Pancreas (tissue), 10 donors: ENCODE data around the gene GET4. TPM values are rescaled to one million over a fixed set of nuclear protein-coding genes. Genes with fewer than 3 reads are reported as not detected.

ENCODE experiments used
- ATAC-seq, 4 donors: fragments of 200-7000 bp; cut with Tn5 transposase; one replicate each; pipeline versions ENCODE4 v1.8.0 to v1.9.1; 2020; ENCODE audit warnings: mild to moderate bottlenecking in 4 of 4, moderate library complexity in 4 of 4
- DNase-seq, 6 donors: peaks; one replicate each; pipeline ENCODE4 v3.0.0-alpha.2; 2020
- FAIRE-seq: peaks from 2 replicates; lab custom pipeline; 2012; peaks lifted over from hg19 to GRCh38; lab: Jason Lieb, UNC
- H3K27ac ChIP-seq, 4 donors: fragments of 200-600 bp; sonication (generic); 1 replicate in 3 of 4; 2 replicates in 1 of 4; pipeline versions ENCODE4 v1.5.0 to v1.8.0; 2020
- H3K27me3 ChIP-seq, 4 donors: fragments of 200-600 bp; one replicate each; pipeline ENCODE4 v1.8.0; 2021
- H3K36me3 ChIP-seq, 3 donors: fragments of 200-600 bp; sonication (generic) in 1 of 3; one replicate each; pipeline versions ENCODE4 v1.5.0 to v1.8.0; 2020 to 2021
- H3K4me1 ChIP-seq, 3 donors: fragments of 200-600 bp; one replicate each; pipeline ENCODE4 v1.8.0; 2021
- H3K4me3 ChIP-seq, 4 donors: fragments of 200-600 bp; sonication (generic) in 2 of 4; one replicate each; pipeline versions ENCODE4 v1.5.0 to v1.8.0; 2020 to 2021
- H3K9me3 ChIP-seq, 4 donors: fragments of 200-600 bp; one replicate each; pipeline ENCODE4 v1.8.0; 2021
- WGBS, 2 donors: extraction: QIAGEN DNeasy Blood & Tissue Kit; methylation state at CpG; one replicate each; pipeline ENCODE4 v1.1.7; 2013; 5-methylcytosine and 5-hydroxymethylcytosine counted together
- intact Hi-C, 3 donors: fragments of 100-400 bp; cut with DNase I; formaldehyde crosslinking; loops; one replicate each; pipeline versions ENCODE4 v1.11.1 to v1.14.2; 2022
- polyA plus RNA-seq, 2 donors: library from polyadenylated mRNA; stranded (reverse); fragments of 200-250 nt; gene quantifications; one replicate each; pipeline ENCODE4 v1.2.3, GENCODE V29; 2013
- total RNA-seq, 6 donors: library from RNA; stranded (reverse); fragmentation: NEBNext Ultra II Directional in 4 of 6; extraction: Animal tissue kit (Norgen Biotek cat#: 25700) in 4 of 6; gene quantifications; one replicate each; pipeline versions ENCODE4 v1.2.1 to v1.2.4, GENCODE V29; 2021 to 2023
- TF ChIP-seq, protein P1 (sequence below), 4 donors: fragments of 200-600 bp; sonication (generic) in 3 of 4; IDR thresholded peaks; one replicate each; pipeline versions ENCODE4 v1.5.0 to v1.8.0; 2021; ENCODE audit warnings: antibody characterized with exemption in 4 of 4
- donor health status: healthy with polysubstance abuse.
- donor health status: DM: no; HTN: no; CAD: no; lungs with moderate emphysema.
- donor health status: DM: no; HTN: no; CAD: no.
- donor health status: control.
- donor health status: control.
- donor health status: Bipolar disorder and iron deficiency.
- donor health status: DM: yes; HTN: yes; CAD: no.
- donor health status: DM: no; HTN: no; CAD: no.
- donor health status: DM: no; HTN: no; CAD: no.
- donor health status: DM: yes; HTN: yes; CAD: no.

The GET4 gene
- total RNA-seq (10 to 100 TPM; 13.1 to 23.8 (median 19.9) TPM), polyA plus RNA-seq (10 to 100 TPM; 52.6 to 94.5 TPM)

- intact Hi-C loops = no loop called here
- FAIRE-seq = no peak
- peak; percentile 68 to 81 (median 80) for ATAC-seq
Observed at GRCh38 chr7:876077-876971, at the start of gene GET4. Gene GET4 (plus strand): TSS chr7:876554. CDS start chr7:876646, 92 bp downstream.

GRCh38 chr7:828793-829561 lies 47.4 kb upstream of the GET4 start:
- peak in 1 of 6 donors; percentile 31 for DNase-seq
- no peak for FAIRE-seq
- H3K9me3 ChIP-seq = no peaks in the 10 kb centered on the region
- H3K4me1 ChIP-seq = peaks cover 20 to 32% (median 27%) of the 10 kb centered on the region in 3 donors
- no peaks in the 10 kb centered on the region for H3K36me3 ChIP-seq
- H3K4me3 ChIP-seq = no peak overlapping the region
- intact Hi-C loops = no loop called here
- no peak overlapping the region for H3K27ac ChIP-seq
- H3K27me3 ChIP-seq = no peaks in the 10 kb centered on the region
- ATAC-seq = no peak
- TF ChIP-seq, protein P1, sequence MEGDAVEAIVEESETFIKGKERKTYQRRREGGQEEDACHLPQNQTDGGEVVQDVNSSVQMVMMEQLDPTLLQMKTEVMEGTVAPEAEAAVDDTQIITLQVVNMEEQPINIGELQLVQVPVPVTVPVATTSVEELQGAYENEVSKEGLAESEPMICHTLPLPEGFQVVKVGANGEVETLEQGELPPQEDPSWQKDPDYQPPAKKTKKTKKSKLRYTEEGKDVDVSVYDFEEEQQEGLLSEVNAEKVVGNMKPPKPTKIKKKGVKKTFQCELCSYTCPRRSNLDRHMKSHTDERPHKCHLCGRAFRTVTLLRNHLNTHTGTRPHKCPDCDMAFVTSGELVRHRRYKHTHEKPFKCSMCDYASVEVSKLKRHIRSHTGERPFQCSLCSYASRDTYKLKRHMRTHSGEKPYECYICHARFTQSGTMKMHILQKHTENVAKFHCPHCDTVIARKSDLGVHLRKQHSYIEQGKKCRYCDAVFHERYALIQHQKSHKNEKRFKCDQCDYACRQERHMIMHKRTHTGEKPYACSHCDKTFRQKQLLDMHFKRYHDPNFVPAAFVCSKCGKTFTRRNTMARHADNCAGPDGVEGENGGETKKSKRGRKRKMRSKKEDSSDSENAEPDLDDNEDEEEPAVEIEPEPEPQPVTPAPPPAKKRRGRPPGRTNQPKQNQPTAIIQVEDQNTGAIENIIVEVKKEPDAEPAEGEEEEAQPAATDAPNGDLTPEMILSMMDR (IDR thresholded peaks at IDR 0.05) = no peak
- 91% methylated on average over 14 of the region's 14 CpGs for WGBS, 2 donors

More at GRCh38 chr7:876077-876971, at the start of gene GET4:
- Histone ChIP-seq H3K4me3 (peak within 1 kb of the TSS; percentile 71 to 82 (median 78)), H3K9me3 (no peaks in the 10 kb centered on the region), H3K36me3 (peaks cover 0 to 9% (median 2%) of the 10 kb centered on the region in 3 donors), H3K27ac (peak within 1 kb of the TSS; percentile 80 to 88 (median 83)), H3K27me3 (no peaks in the 10 kb centered on the region), H3K4me1 (peaks cover 19 to 39% (median 29%) of the 10 kb centered on the region in 3 donors)
- WGBS, 2 donors = 0 to 1% methylated on average over 57 to 129 of the region's 129 CpGs
- peak; percentile 96 to 100 (median 99) for DNase-seq
- TF ChIP-seq, protein P1 (IDR thresholded peaks at IDR 0.05) = no peak

- TF ChIP-seq, protein P1 (IDR thresholded peaks at IDR 0.05) = no peak
- WGBS, 2 donors = 71 to 73% methylated on average over 12 of the region's 12 CpGs
- intact Hi-C loops = no loop called here
- Histone ChIP-seq H3K27me3 (no peaks in the 10 kb centered on the region), H3K36me3 (no peaks in the 10 kb centered on the region), H3K4me1 (peaks cover 20 to 27% (median 27%) of the 10 kb centered on the region in 3 donors), H3K27ac (peak overlapping the region in 3 of 4 donors; percentile 60 to 93 (median 90)), H3K4me3 (no peak overlapping the region), H3K9me3 (no peaks in the 10 kb centered on the region)
- ATAC-seq (no peak), FAIRE-seq (no peak), DNase-seq (peak in 1 of 6 donors; percentile 19)
Observed at GRCh38 chr7:830069-830468, 46.3 kb upstream of the GET4 start.

- peak overlapping the region in 1 of 4 donors; percentile 9 for H3K4me3 ChIP-seq
Observed at GRCh38 chr7:831596-832166, 44.7 kb upstream of the GET4 start.

More at GRCh38 chr7:831596-832166, 44.7 kb upstream of the GET4 start:
- Histone ChIP-seq H3K36me3 (peaks cover 0 to 10% (median 0%) of the 10 kb centered on the region in 3 donors), H3K4me1 (peaks cover 20 to 27% (median 27%) of the 10 kb centered on the region in 3 donors), H3K9me3 (no peaks in the 10 kb centered on the region), H3K27ac (peak overlapping the region; percentile 54 to 93 (median 75)), H3K27me3 (no peaks in the 10 kb centered on the region)
- TF ChIP-seq, protein P1 (IDR thresholded peaks at IDR 0.05) = no peak
- FAIRE-seq (peak; percentile 80), DNase-seq (peak in 1 of 6 donors; percentile 4), ATAC-seq (peak; percentile 80 to 91 (median 85))
- WGBS, 2 donors = 10 to 14% methylated on average over 7 of the region's 7 CpGs
- intact Hi-C loops = no loop called here
